ENCODE data around the gene ZBTB7C.

- TF ChIP-seq CTCF (conservative IDR thresholded peaks at IDR 0.05 in 1 of 2, IDR thresholded peaks at IDR 0.05 in 1 of 2; ENCODE audit: extremely low read depth in 1 of 2, insufficient read depth in 1 of 2, low read depth in 1 of 2, low read length in 2 of 2) (no peak), EZH2 (IDR thresholded peaks at IDR 0.05; ENCODE audit: borderline replicate concordance, low read length) (no peak)
Observed at GRCh38 chr18:48356909-48357631, 52.1 kb downstream of the ZBTB7C start.

Data from mammary epithelial cell (primary cell).